ENCODE results near the gene ZNF813. TPM values are rescaled to one million over a fixed set of nuclear protein-coding genes. Genes with fewer than 3 reads are reported as not detected.
"Not testable (repeated sequence)": the region's sequence is repeated elsewhere in the genome, so short reads cannot be mapped to it uniquely, and the experiment has no call there.

ZNF813 gene
- total RNA-seq, result 1 to 10 TPM in 8 of 9 donors, under 1 TPM in 1; 0.82 to 2.5 (median 1.2) TPM
- polyA plus RNA-seq, result under 1 TPM; 0.42 to 0.96 TPM
- long read RNA-seq, donor 1, full-length matches to known transcripts, result 1 of 1 reads
- long read RNA-seq, donor 1, partial matches to known transcripts, result 0 of 1 reads
- long read RNA-seq, donor 1, other reads (novel, unspliced or antisense), result 0 of 1 reads
- long read RNA-seq, donor 2, full-length matches to known transcripts, result 3 of 5 reads
- long read RNA-seq, donor 2, partial matches to known transcripts, result 1 of 5 reads
- long read RNA-seq, donor 2, other reads (novel, unspliced or antisense), result 1 of 5 reads
- long read RNA-seq, donor 3, result 0 reads

DNA sequence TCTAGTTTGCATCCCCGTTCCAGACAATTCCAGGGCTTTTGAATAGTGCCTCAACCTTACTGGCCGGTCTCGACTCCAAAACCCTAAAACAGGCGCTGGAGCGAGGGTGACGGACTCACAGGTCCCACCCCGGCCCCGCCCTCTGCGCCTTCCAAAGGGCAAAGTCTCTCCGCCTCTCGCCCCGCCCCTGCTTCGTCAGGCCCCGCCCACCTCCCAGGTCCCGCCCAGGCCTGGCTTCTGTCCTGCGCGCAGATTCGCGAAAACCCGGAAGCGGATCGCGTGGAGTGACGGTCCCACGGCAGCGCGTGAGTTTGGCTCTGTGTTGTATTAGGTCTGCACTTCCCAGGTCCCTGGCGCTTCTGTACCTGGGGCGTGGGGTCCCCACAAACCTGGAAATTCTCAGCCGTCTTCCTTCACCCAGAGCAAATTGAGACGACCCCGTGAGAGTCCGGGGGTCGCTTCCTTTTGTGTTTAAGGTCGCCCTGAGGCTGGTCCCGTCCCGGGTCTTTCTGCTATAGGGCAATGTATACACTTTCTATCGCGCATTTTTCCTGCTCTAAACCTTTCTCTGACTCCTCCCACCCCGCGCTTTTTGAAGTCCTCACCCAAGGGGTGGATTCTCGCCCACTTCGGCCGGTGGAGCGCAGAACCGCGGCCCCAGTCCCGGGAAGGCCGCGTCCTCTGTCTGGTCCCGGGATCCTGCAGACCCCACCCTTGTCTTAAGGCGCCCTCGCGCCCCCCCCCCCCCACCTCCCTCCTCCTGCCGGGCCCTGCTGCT, at the start of gene ZNF813:
ZNF813 (plus strand) TSS at position 249 of the 778 bp plus-strand sequence. CDS start 16,090 bp downstream, outside the sequence.
- TF ChIP-seq, protein P1, sequence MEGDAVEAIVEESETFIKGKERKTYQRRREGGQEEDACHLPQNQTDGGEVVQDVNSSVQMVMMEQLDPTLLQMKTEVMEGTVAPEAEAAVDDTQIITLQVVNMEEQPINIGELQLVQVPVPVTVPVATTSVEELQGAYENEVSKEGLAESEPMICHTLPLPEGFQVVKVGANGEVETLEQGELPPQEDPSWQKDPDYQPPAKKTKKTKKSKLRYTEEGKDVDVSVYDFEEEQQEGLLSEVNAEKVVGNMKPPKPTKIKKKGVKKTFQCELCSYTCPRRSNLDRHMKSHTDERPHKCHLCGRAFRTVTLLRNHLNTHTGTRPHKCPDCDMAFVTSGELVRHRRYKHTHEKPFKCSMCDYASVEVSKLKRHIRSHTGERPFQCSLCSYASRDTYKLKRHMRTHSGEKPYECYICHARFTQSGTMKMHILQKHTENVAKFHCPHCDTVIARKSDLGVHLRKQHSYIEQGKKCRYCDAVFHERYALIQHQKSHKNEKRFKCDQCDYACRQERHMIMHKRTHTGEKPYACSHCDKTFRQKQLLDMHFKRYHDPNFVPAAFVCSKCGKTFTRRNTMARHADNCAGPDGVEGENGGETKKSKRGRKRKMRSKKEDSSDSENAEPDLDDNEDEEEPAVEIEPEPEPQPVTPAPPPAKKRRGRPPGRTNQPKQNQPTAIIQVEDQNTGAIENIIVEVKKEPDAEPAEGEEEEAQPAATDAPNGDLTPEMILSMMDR (IDR thresholded peaks at IDR 0.05), result no peak
- peak in 1 of 2 donors; percentile 51 for TF ChIP-seq POLR2A (IDR thresholded peaks at IDR 0.05)
- Histone ChIP-seq H3K4me1 (peaks cover 0 to 23% (median 10%) of the 10 kb centered on the region in 12 donors), H3K27me3 (peaks cover 0 to 20% (median 0%) of the 10 kb centered on the region in 9 donors), H3K4me3 (peak within 1 kb of the TSS; percentile 51 to 96 (median 81)), H3K36me3 (no peaks in the 10 kb centered on the region), H3K9me3 (peaks cover 0 to 4% (median 0%) of the 10 kb centered on the region in 12 donors), H3K27ac (peak within 1 kb of the TSS in 11 of 12 donors; percentile 27 to 81 (median 71))
- DNase-seq (peak; percentile 94 to 98 (median 97)), ATAC-seq (peak; percentile 98 to 99 (median 99))
- WGBS, 4 donors, result 0 to 1% (median 0%) methylated on average over 38 to 55 of the region's 55 CpGs
- intact Hi-C loops (cut with DNase I), result loop anchor here in 5 of 10 donors (2.0 to 5.0 kb wide), 3 partner anchors 35 to 270 kb away; partner anchors contain the start of gene ZNF761 (in 2 of the 5)

- DNase-seq, H3K27ac ChIP-seq, H3K36me3 ChIP-seq, ATAC-seq, H3K27me3 ChIP-seq, H3K4me3 ChIP-seq, H3K9me3 ChIP-seq, H3K4me1 ChIP-seq: not testable (repeated sequence)
- 59 to 73% (median 62%) methylated on average over 11 of the region's 11 CpGs for WGBS, 4 donors
- intact Hi-C loops (cut with DNase I), result loop anchor here in 4 of 10 donors (10.0 kb wide), 2 partner anchors 226 to 324 kb away; partner anchors contain the start of gene ZNF665 (in 1 of the 4)
These were observed 46.8 kb upstream of the ZNF813 start for GRCh38 chr19:53420520-53421315.

GRCh38 chr19:53422551-53422950, 45.0 kb upstream of the ZNF813 start:
- H3K4me3 ChIP-seq, result no peak overlapping the region
- H3K36me3 ChIP-seq, result no peaks in the 10 kb centered on the region
- intact Hi-C loops (cut with DNase I), result loop anchor here in 4 of 10 donors (10.0 kb wide), 2 partner anchors 228 to 322 kb away; partner anchors contain the start of gene ZNF665 (in 1 of the 4)
- WGBS, 4 donors, result 54 to 77% (median 59%) methylated on average over 5 of the region's 5 CpGs
- no peak overlapping the region for H3K27ac ChIP-seq
- H3K9me3 ChIP-seq, result no peaks in the 10 kb centered on the region
- DNase-seq, result no peak
- no peak for TF ChIP-seq POLR2A (IDR thresholded peaks at IDR 0.05)
- TF ChIP-seq, protein P1 (IDR thresholded peaks at IDR 0.05), result no peak
- H3K27me3 ChIP-seq, result no peaks in the 10 kb centered on the region
- no peak for ATAC-seq
- peaks cover 0 to 5% (median 2%) of the 10 kb centered on the region in 12 donors for H3K4me1 ChIP-seq

- H3K36me3 ChIP-seq, H3K4me1 ChIP-seq, H3K27me3 ChIP-seq, H3K9me3 ChIP-seq: not testable (repeated sequence)
- Histone ChIP-seq H3K4me3 (peak overlapping the region in 2 of 12 donors; percentile 29), H3K27ac (peak overlapping the region in 1 of 12 donors; percentile 59)
- 6 to 13% (median 12%) methylated on average over 4 to 11 of the region's 13 CpGs; no CpG with 5 or more reads in 1 of the 4 donors for WGBS, 4 donors
- ATAC-seq, result peak; percentile 47 to 72 (median 58)
- intact Hi-C loops (cut with DNase I), result loop anchor here in 4 of 10 donors (10.0 kb wide), 2 partner anchors 228 to 322 kb away; partner anchors contain the start of gene ZNF665 (in 1 of the 4)
- peak in 1 of 5 donors; percentile 31 for DNase-seq
These were observed 44.5 kb upstream of the ZNF813 start for GRCh38 chr19:53423074-53423473.
